Stimulated activated CD8-positive, alpha-beta memory T cell treated with anti-CD3 and anti-CD28 coated beads, Interleukin-12 subunit alpha, Interleukin-12 subunit beta, amount 100 ng/mL, for 24 hours (primary cell): ENCODE measurements around the gene ACO1.

Source experiments
- DNase-seq: peaks from one replicate; pipeline ENCODE4 v3.0.0-alpha.2; 2020; ENCODE audit errors: extremely low read depth

Gene ACO1

DNA sequence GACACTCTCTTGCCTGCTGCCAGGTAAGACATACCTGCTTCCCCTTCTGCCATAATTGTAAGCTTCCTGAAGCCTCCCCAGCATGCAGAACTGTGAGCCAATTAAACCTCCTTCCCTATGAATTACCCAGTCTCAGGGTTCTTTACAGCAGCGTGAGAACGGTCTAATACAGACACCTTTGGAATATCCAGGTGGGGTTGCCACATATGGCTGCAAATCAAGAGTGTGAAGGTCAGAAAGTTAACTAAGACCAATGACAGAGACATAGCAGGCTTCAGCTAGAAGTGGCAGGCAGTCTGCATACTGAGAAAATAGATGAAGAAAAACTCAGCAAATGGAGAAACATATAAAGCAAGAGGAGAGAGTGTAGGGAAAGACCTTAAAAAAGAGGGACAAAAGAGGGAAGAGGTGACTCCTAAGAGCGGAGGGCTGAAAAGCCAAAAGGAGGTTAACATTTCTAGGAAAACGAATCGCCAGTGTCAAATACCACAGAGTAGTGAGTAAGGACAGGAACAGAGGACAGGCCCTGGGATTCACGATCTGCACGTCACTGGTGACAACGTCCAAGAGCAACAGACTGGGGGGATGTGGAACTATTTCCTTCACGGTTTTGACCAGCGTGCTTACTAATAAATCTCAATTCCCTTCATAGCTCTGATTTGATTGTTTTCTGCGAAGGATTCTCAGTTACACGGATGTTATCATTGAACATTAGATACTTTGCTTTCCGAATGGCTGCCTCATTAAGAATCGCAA is 1.7 kb upstream of the ACO1 start:
- no peak for DNase-seq

DNA sequence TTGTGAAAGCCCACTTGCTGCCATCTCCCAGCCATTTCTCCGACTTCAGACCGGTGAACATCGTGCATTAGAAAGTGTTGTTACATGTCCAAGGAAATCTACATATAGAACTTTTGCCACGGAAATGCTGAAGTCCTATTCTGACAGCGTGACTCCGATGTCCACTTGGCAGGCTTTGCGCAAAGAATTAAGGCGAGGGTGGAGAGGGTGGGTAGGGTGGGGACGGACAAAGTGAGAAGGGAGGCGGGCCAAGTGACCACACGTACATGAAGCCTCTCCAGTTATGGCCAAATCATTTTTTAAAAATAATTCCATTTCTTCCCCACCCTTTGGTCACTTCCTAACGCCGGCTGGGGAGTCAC is 460 bp upstream of the ACO1 start:
- no peak for DNase-seq

DNA sequence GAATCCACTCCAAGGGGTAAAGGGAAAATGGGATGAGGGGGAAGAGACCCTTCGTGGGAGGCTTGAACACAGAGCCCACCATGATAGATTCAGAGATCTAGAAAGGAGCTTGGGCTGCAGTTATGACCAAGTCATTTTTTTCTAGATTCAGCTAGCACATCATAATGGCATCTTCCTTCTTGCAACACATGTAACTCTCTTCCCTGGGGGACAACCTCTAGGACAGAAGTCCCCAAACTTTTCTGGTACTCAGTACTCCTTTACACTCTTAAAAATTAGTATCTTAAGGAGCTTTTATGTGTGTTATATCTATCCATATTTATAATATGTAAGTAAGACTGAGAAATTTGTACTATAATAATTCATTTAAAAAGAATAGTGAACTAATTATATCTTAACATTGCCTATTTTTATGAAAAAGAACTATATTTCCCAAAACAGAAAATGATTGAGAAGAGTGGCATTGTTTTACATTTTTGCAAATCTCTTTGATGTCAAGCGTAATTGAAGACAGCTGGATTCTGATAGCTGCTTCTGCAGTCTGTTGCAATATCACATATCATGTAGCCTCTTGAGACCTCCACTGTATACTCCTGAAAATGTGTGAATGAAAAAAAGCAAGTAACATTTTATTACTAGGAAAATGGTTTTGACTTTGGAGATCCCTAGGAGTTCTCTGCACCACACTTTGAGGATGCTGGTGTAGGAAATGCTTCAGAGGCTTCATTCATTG is 875 bp downstream of the ACO1 start:
- no peak for DNase-seq

DNA sequence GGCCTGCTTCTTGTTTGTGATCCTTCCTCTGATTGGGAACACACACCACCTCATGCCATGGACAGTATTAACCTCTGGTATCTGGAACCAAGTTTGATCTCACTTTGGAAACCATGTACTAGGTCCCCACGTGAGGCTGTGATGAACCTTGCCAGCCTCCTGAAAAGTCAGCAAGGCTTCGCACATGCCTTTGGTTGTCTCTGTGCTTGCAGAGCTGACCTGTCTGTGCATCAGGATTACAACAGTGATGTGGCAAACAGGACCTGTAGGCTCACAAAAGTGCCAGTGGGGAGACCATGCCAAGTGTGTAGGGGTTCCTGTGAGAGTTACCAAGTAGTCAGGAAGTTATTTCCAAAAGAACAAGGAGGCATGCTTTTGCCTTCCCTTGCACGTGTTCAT is 1.4 kb downstream of the ACO1 start:
- DNase-seq = no peak

DNA sequence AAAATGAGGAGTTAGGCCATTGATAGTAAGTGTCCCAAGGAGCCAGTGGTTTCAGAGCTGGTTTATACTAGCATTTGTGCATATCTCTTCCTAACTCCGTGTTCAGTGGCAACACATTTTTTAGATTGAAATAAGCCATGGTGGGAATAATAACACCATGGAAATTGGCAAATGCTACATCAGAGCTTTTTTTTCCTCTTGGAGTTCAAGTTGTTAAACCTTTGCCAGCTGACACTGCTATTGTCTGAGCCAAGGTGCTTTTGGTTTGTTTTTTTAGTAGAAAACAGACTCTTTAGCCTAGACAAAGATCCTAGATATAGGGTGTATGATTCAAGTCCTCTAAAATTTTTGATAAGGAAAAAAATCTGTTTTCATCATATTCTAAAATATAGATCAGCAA is 2.8 kb downstream of the ACO1 start:
- DNase-seq = no peak

DNA sequence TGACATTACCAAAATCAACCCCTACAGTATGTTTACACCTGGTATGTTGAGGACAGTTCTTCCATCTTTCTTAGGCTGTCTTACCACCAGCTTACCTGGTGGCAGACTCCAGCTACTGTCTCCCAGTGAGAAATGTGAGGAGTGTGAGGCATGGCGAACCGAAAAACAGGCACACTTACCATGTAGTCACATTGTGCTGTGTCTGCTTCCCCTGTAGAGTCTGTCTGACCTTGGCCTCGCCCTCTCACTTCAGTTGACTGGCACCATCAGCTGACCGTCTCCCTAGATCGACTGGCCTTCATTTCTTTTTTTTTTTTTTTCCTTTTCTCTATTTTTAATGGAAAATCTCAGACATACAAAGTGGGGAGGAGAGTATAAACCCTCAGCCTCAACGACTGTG is 4.9 kb downstream of the ACO1 start:
- DNase-seq = no peak

DNA sequence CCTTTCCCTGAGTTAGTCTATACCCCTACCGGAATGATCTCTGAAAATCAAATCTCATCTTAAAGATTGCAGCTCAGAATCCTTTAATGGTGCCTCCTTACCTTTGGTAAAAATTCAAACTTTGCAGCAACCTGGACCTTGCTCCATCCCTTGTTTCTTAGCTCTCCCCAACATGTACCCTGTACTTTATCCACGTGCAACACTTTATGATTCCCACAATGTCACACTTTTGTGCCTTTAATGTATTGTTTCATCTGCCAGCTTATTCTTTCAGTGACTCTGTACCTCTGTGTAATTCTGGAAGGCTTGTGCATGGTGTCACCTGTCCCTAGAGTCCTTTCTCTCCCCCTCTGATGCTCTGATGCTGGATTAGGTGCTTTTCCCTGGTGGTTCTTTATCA is 9.5 kb downstream of the ACO1 start:
- no peak for DNase-seq

DNA sequence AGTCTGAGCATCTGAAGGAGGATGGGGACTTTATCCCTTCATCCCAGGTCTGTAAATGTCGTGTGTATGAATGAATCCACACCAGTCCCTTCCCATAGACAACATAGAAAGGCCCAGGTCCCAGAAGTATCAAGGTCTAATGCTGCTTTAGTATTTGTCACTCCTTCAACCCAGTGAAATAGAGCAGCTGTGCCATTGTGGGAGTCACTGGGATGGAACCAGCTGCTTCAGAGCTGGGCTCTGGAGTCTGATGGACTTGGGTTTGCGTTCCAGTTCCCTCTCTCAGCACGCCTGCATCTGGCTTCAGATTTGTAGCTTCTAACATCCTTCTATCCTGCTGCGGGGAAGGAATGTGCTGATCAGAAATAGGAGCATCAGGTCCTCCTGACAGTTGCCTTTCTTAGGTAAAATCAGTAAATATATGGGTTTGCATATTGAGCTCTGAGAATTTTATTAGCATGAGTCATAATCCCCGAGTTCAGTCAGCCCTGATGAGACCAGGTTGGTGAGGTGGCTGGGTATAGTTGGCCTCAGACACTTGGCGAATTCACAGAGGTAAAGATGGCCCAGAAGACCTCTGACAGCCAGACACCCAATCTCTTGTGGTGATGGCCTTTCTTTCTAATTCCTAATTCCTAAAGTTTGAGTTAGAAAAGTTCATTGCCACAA is 10.1 kb downstream of the ACO1 start:
- DNase-seq = no peak

DNA sequence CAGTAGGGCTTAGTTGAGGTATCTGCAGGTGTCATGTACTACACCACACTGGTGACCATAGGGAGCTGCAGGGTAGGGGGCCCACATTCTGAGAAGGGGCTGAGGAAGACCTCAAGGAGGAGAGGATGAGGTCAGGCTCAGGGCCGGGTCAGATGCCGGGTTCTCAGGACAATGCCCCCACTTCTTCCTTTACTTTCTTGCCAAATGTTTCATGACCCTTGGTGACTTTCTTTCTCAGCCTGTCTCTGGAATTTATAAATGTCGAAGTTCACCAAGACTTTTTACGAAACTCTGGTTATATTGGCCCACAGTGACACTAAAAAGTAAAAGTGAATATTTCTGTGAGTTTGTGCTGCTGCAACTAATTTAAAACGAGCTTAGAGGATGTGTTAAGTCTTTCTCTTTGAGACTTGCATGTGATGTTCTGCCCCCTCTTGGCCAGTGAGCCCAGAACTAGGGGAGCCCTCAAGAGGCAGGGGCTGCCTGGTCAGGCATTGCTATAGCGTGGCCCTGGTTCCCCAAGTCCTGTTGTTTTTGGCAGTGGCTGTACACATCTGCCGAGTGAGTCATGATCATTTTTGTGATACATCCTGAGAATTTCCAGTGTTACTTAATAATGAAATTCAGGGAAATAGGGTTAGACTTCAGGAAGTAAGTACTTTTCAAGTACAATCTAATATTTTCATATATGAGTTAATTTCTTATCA is 11.2 kb downstream of the ACO1 start:
- DNase-seq = no peak

DNA sequence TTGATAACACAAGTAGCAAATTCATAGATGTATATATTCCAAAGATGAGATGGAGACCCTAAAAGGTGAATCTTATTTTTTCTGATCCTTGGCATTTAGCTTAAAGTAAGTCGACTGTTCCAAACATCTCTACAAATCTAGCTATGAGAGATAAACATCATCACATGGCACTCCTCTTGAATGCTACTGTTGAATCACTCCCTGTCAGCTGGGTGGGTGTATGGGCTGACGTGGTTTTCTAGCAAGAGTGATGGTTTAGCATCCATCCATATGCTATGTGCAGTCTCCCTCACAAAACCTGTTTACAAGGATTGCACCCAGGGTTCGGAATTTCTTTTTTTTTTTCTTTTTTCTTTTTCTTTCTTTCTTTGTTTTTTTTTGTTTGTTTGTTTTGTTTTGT is 13.8 kb downstream of the ACO1 start:
- DNase-seq = no peak

DNA sequence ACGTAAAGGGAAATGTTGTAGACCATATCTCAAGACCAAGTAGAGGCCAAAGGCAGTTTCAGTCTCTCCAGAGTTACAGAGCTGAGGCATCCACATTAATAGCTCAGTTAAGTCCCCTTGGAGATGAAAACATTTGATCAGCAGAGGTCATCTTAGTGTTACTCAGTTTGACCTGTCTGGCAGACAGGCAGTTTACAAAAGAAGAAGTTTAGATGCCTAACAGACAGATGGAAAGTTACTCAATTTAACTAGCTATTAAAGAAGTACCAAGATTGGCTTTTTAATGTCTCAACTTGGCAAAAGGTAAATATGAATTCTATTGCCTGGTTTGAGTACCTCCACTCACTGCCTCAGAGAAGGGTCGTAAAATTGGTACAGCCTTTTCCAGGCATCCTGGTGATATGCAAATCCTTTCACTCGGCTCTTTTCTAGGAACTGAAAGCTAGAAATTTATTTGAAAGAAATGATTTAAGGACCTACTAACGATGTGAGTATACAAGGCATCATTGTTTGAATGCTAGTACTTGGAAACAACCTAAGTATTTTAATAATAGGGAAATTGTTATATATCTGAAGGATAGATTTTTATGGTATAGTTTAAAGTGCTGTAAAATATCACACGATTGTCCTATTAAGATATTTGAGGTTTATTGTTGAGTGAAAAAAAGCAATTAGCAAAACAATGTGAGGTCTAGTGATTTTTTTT is 14.8 kb downstream of the ACO1 start:
- DNase-seq = no peak

DNA sequence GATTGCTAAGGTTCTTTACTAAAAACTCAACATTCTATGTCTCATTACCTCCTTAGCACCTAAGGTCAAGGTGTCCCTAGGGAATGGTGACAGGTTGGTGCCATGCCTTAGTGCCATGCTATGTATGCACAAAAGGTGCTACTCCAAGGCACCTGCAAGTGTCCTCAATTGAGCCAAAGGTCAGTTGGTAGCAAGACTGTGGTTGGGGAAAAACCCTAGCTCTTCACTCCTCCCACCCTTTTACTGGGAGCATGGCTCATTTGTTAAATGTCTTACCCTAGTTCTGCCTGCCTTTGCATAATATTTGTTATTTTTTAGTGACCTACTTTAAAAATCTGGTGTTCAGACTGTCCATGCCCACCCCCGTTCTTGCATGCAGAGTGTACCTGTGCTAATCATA is 17.0 kb downstream of the ACO1 start:
- no peak for DNase-seq

DNA sequence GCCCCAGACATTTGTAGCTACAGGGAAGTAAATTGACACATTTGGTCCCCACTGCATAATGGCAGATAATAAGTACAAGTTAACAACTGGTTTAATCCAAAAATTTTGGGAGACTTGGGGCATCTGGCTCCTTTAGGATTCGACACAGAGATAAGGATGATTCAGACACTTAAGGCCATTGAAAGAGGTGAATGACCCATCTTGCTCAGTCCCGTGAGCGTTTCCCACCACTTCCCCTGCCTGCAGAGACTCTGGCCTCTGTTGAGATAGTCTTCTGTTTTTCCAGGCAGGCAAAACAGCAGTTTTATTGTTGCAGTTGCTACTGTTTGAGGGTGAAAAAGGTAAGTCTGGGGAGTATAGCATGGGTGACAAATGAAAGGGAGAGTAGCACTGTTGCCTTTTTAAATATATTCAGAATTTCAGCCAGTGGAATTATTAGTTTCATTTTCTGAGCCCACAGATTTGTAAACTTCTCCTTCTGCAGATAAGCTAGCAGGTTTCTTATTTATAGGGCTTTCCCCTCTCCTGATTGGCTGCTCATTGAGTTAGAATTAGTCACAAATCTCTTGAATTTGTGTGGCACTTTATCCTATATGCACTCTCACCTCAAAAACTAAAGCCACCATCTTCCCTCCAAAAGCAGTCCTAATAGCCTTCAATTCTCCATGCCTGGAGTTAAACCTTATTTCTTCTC is 19.3 kb downstream of the ACO1 start:
- no peak for DNase-seq

DNA sequence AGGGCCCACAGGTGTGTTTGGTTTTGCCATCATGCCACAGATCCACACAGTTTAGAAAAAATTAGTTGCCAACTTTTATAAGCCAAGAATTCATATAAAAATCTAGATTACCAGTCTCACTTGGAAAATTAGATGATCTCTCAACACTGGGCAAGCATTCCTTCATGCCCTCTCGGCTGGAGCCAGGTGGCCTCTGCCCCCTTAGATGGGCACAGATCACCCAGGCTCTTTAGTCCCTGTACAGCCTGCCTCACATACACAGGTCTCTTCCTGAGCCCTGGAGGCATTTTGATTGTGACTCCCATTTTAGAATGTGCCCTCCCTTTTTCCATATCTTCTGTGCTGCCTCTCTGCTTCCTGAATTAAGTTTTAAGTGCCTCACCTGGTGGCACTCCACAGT is 20.0 kb downstream of the ACO1 start:
- no peak for DNase-seq

DNA sequence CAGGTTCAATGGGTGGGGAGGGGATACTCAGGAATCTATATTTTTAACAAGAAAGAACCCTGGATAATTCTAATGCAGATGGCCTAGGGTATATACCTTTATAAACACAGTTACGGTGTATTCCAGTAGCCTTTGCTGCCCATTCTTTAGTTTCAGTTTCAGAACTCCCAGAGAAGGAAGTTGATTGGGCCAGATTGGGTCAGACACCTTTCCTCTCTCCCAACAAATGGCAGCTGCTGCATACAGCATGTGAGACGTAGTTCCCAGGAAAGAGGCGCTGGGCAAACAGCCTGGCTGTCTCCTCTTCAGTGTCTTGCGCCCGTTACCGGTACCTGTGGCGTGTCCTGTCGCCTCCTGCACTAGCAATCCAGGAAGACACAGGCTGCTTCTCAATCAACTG is 20.4 kb downstream of the ACO1 start:
- DNase-seq = no peak

DNA sequence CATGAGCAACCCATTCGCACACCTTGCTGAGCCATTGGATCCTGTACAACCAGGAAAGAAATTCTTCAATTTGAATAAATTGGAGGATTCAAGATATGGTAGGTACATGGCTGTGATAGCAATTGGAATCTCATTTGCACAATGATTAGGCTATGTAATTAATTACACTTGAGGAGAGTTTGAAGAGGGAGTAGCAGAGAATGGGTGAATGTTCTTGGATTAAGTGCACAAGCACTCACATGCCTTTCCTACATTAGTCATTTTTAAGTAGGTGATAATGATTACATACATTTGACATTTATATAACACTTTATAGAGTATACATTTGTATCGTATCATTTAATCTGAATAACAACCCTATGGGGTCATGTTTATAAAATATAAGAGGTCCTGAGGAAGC is 21.1 kb downstream of the ACO1 start:
- DNase-seq = no peak

DNA sequence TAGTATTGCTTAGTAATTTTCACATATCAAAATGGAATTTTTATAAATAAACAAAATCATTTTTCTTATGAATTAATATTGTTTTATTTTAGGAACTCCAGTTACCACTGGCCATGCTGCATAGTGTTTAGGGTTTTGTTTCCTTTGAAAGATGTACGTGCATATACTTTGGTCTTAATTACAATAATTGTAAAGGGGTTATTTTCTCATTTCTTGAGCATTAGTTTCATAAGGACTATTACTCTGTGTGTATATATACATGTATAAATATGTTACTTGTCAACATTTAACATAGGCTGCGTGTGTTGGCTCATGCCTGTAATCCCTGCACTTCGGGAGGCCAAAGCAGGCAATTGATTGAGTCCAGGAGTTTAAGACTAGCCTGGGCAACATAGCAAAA is 21.6 kb downstream of the ACO1 start:
- no peak for DNase-seq

DNA sequence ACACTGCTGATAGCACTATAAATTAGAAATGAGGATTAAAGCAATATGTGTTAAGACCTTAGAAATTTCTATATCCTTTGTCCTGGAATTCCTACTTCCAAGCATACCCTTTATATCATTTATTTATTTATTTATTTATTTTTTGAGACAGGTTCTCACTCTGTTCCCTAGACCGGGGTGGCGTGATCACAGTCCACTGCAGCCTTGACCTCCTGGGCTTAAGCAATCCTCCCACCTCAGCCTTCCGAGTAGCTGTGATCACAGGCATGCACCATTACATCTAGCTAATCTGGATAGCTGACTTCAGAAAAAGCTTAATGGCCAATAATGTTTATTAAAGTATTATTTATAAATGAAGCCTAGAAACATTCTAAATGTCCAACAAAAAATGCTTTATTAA is 27.3 kb downstream of the ACO1 start:
- DNase-seq = no peak

DNA sequence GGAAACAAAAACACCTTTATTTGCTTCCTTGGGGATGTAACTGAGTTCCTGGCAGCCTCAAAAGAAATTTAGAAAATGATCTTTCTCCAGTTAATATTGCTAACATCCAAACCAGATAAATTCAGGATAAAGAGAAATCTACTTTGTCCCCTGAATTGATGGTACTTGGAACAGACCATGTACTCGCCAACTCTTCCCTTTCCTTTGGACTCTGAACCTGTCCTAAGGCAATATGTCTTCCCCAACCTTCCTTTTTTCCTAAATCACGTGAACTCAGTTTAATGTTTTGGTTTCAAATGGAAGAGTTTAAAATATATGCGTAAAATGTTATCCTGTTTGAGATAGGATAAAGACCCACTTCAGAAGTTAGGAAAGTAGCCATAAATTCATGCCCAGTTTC is 28.0 kb downstream of the ACO1 start:
- no peak for DNase-seq

DNA sequence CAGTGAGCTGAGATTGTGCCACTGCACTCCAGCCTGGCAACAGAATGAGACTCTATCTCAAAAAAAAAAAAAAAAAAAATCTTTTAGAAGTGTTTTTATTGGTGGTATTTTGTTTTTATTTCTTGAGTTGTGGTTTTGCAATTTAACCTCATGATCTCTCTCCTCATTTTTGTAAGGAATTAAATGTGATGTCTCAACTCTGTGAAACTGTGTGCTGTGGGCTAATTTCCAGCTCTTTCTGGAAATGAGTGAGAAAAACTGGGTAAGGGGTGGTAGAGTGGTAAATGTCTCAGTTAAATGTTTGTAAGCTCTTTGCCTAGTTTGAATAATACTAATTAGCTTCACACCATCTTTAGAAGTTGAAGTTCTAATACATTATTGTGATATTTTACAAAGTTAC is 29.0 kb downstream of the ACO1 start:
- DNase-seq = no peak

DNA sequence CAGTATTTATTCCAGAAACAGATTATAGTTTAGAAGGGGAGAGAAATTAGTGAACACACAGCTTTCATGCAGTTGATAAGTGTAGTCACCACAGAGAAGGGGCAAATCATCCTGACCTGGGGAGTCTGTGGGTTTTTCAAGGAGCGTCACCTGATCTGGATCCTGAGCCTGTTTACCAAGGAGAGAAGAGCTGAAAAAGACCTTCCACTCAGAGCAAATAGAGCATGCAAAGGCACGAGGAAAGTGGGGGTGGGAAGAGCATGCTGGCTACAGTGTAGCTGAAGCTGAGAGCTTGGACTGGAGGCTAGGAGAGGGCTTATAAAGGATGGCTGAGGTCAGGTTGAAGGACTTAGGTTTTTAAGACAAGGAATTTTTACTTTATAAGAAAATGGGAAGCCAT is 30.4 kb downstream of the ACO1 start:
- DNase-seq = no peak
